ENCODE measurements around the gene GPR137C. TPM values are rescaled to one million over a fixed set of nuclear protein-coding genes. Genes with fewer than 3 reads are reported as not detected.

Gene GPR137C
- total and polyA plus RNA-seq, 8 donors, result 0.25 to 3.9 (median 0.45) TPM; not detected in 3

DNA sequence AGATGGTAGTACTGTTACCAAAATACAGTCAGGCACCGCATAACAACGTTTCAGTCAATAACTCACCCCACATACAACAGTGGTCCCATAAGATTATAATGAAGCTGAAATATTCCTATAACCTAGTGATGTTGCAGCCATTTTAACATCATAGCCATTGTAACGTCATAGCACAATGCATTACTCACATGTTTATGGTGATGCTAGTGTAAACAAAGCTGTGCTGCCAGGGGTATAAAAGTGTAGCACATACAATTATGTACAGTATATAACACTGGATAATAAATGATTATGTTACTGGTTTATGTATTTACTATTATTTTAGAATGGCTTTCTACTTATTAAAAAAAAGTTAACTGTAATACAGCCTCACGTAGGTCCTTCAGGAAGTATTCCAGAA, 37.0 kb downstream of the GPR137C start:
- Histone ChIP-seq H3K9me3 (peaks cover 0 to 5% (median 0%) of the 10 kb centered on the region in 4 donors), H3K4me1 (no peaks in the 10 kb centered on the region), H3K36me3 (no peaks in the 10 kb centered on the region), H3K27ac (no peak overlapping the region), H3K27me3 (no peaks in the 10 kb centered on the region), H3K4me3 (no peak overlapping the region)
- 69 to 80% (median 76%) methylated on average over 4 of the region's 4 CpGs for WGBS, 5 donors
- TF ChIP-seq EP300 (IDR thresholded peaks at IDR 0.05) (no peak), POLR2A (IDR thresholded peaks at IDR 0.05) (no peak), POLR2AphosphoS5 (IDR thresholded peaks at IDR 0.05) (no peak)
- TF ChIP-seq, protein P1, sequence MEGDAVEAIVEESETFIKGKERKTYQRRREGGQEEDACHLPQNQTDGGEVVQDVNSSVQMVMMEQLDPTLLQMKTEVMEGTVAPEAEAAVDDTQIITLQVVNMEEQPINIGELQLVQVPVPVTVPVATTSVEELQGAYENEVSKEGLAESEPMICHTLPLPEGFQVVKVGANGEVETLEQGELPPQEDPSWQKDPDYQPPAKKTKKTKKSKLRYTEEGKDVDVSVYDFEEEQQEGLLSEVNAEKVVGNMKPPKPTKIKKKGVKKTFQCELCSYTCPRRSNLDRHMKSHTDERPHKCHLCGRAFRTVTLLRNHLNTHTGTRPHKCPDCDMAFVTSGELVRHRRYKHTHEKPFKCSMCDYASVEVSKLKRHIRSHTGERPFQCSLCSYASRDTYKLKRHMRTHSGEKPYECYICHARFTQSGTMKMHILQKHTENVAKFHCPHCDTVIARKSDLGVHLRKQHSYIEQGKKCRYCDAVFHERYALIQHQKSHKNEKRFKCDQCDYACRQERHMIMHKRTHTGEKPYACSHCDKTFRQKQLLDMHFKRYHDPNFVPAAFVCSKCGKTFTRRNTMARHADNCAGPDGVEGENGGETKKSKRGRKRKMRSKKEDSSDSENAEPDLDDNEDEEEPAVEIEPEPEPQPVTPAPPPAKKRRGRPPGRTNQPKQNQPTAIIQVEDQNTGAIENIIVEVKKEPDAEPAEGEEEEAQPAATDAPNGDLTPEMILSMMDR (IDR thresholded peaks at IDR 0.05), result no peak
- intact Hi-C loops (cut with DNase I; ENCODE audit: low total_unique reads), result no loop called here
- DNase-seq, result no peak

DNA sequence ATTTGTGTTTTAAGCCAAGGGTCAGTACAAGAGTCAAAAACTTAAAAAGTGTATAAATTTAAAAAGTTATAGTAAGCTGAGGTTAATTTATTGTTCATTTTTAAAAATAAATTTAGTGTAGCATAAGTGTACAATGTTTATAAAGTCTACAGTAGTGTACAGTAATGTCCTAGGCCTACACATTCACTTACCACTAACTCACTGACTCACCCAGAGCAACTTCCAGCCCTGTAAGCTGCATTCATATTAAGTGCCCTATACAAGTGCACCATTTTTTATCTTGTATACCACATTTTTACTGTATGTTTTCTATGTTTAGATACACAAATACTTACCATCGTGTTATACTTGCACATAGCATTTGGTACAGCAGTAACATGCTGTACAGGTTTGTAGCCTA, 37.7 kb downstream of the GPR137C start:
- no peak overlapping the region for H3K4me3 ChIP-seq
- no peaks in the 10 kb centered on the region for H3K4me1 ChIP-seq
- intact Hi-C loops (cut with DNase I; ENCODE audit: low total_unique reads), result no loop called here
- WGBS, 5 donors, result 71 to 96% (median 93%) methylated on average over 1 of the region's 1 CpG
- peaks cover 0 to 8% (median 0%) of the 10 kb centered on the region in 4 donors for H3K9me3 ChIP-seq
- TF ChIP-seq POLR2A (IDR thresholded peaks at IDR 0.05) (no peak), POLR2AphosphoS5 (IDR thresholded peaks at IDR 0.05) (no peak), EP300 (IDR thresholded peaks at IDR 0.05) (no peak)
- TF ChIP-seq, protein P1 (IDR thresholded peaks at IDR 0.05), result no peak
- H3K27ac ChIP-seq, result no peak overlapping the region
- DNase-seq, result no peak
- no peaks in the 10 kb centered on the region for H3K36me3 ChIP-seq
- no peaks in the 10 kb centered on the region for H3K27me3 ChIP-seq

DNA sequence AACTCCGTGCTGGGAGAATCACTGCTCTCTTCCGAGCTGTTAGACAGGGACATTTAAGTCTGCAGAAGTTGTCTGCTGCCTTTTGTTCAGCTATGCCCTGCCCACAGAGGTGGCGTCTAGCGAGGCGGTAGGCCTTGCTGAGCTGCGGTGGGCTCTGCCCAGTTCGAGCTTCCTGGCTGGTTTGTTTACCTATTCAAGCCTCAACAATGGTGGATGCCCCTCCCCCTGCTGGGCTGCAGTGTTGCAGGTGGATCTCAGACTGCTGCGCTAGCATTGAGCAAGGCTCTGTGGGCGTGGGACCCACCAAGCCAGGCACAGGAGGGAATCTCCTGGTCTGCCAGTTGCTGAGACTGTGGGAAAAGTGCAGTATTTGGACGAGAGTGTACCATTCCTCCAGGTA, 43.7 kb downstream of the GPR137C start:
- H3K36me3 ChIP-seq, result no peaks in the 10 kb centered on the region
- intact Hi-C loops (cut with DNase I; ENCODE audit: low total_unique reads), result no loop called here
- no peaks in the 10 kb centered on the region for H3K4me1 ChIP-seq
- TF ChIP-seq, protein P1 (IDR thresholded peaks at IDR 0.05), result no peak
- TF ChIP-seq EP300 (IDR thresholded peaks at IDR 0.05) (no peak), POLR2AphosphoS5 (IDR thresholded peaks at IDR 0.05) (no peak), POLR2A (IDR thresholded peaks at IDR 0.05) (no peak)
- H3K9me3 ChIP-seq, result peaks cover 0 to 8% (median 0%) of the 10 kb centered on the region in 4 donors
- 78 to 89% (median 86%) methylated on average over 8 to 10 of the region's 10 CpGs for WGBS, 5 donors
- no peak overlapping the region for H3K27ac ChIP-seq
- H3K27me3 ChIP-seq, result no peaks in the 10 kb centered on the region
- H3K4me3 ChIP-seq, result no peak overlapping the region
- DNase-seq, result no peak

DNA sequence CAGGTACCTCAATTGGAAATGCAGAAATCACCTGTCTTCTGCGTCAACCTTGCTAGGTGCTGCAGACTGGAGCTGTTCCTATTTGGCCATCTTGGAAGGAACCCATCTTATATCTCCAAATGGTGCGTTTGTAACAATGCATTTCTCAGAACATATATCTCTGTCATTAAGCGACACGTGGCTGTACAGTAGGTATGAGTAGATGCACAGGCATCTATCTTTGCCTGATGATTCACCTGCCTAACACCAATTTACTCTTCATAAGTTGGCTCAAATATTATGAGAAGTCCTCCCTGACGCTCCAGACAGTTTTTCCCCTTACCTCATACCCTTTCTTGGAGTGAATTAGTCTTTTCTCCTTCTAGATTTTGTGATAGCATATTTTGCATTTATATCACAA, 44.2 kb downstream of the GPR137C start:
- DNase-seq, result no peak
- WGBS, 5 donors, result 78 to 99% (median 92%) methylated on average over 5 of the region's 5 CpGs
- Histone ChIP-seq H3K4me3 (no peak overlapping the region), H3K36me3 (no peaks in the 10 kb centered on the region), H3K27me3 (no peaks in the 10 kb centered on the region), H3K27ac (no peak overlapping the region), H3K9me3 (peaks cover 0 to 8% (median 0%) of the 10 kb centered on the region in 4 donors), H3K4me1 (no peaks in the 10 kb centered on the region)
- no peak for TF ChIP-seq EP300 (IDR thresholded peaks at IDR 0.05)
- TF ChIP-seq, protein P1 (IDR thresholded peaks at IDR 0.05), result no peak
- no peak for TF ChIP-seq POLR2A (IDR thresholded peaks at IDR 0.05)
- no peak for TF ChIP-seq POLR2AphosphoS5 (IDR thresholded peaks at IDR 0.05)
- intact Hi-C loops (cut with DNase I; ENCODE audit: low total_unique reads), result no loop called here
